Stomach (tissue), 4 donors: ENCODE data around the gene CGB1.

Experiments used
- CTCF ChIP-seq, 7 experiments: fragments of 450-650 bp in 4 of 7; fragments of 200-600 bp in 3 of 7; sonication (generic) in 3 of 7; IDR thresholded peaks; one replicate each; pipeline ENCODE4 v1.5.1; 2016 to 2019; ENCODE audit warnings: antibody characterized with exemption in 7 of 7, control low read depth in 2 of 7, mild to moderate bottlenecking in 1 of 7
- EP300 ChIP-seq: sonication (generic); formaldehyde crosslinking; IDR thresholded peaks from one replicate; pipeline ENCODE4 v1.6.1; 2017; ENCODE audit warnings: antibody characterized with exemption
- POLR2A ChIP-seq, 4 donors: fragments of 450-650 bp; IDR thresholded peaks; one replicate each; pipeline ENCODE4 v1.6.1; 2016; ENCODE audit warnings: antibody characterized with exemption in 4 of 4, control low read depth in 2 of 4, mild to moderate bottlenecking in 1 of 4, moderate library complexity in 1 of 4

DNA sequence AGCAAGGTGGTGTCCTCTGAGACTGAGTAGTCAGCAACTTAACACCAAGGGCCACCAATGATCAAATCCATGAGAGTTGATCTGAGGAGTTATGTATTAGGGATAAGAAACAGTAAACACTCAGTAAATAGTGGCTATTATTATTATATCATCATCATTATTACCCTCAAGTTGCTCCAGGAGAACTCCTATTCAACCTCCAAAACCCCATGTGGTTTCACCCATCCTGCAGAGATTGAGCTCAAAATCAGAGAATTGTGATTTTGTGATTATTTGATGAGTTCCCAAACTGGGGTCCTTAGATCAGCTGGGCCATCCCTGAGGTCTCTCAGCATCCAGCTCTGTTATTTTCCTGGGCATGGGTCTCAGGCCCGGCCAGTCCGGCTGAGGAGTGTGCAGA lies 24.3 kb upstream of the CGB1 start:
- TF ChIP-seq CTCF (IDR thresholded peaks at IDR 0.05) (no peak), POLR2A (IDR thresholded peaks at IDR 0.05) (no peak), EP300 (no peak)
